Astrocyte (in vitro differentiated cells and primary cell): ENCODE data around the gene DOCK1.

ENCODE experiments used
- CTCF ChIP-seq: IDR thresholded peaks from 2 replicates; pipeline ENCODE4 v1.5.1; 2011; ENCODE audit warnings: low read depth, mild to moderate bottlenecking, inconsistent platforms, low read length, moderate library complexity; ENCODE audit not compliant: insufficient read depth
- EZH2 ChIP-seq: IDR thresholded peaks from 2 replicates; pipeline ENCODE4 v1.6.1; 2012; ENCODE audit warnings: mild to moderate bottlenecking, low read length, inconsistent platforms; ENCODE audit not compliant: insufficient read depth

GRCh38 chr10:126926568-126926967 lies 21.3 kb downstream of the DOCK1 start:
- no peak for TF ChIP-seq CTCF
- TF ChIP-seq EZH2, result no peak
